Vagina (tissue), 2 donors: ENCODE measurements around the gene THSD7A. TPM values are rescaled to one million over a fixed set of nuclear protein-coding genes. Genes with fewer than 3 reads are reported as not detected.

Source experiments
- DNase-seq, 2 donors: peaks; one replicate each; pipeline ENCODE4 v3.0.0-alpha.2; 2017; ENCODE audit errors: extremely low spot score in 2 of 2
- H3K27ac ChIP-seq: fragments of 200-600 bp; sonication (generic); one replicate; pipeline ENCODE4 v1.5.1; 2019
- H3K27me3 ChIP-seq: fragments of 200-600 bp; sonication (generic); one replicate; pipeline ENCODE4 v1.5.1; 2019
- H3K36me3 ChIP-seq, 2 donors: fragments of 200-600 bp; sonication (generic); one replicate each; pipeline ENCODE4 v1.5.1; 2017 to 2019
- H3K4me1 ChIP-seq: fragments of 200-600 bp; sonication (generic); one replicate; pipeline ENCODE4 v1.5.1; 2019
- H3K4me3 ChIP-seq, 2 donors: fragments of 200-600 bp; sonication (generic); 1 replicate in 1 of 2; 2 replicates in 1 of 2; pipeline ENCODE4 v1.5.1; 2016 to 2019
- H3K9me3 ChIP-seq: fragments of 200-600 bp; sonication (generic); one replicate; pipeline ENCODE4 v1.5.1; 2019
- POLR2A ChIP-seq, 2 donors: fragments of 450-650 bp; IDR thresholded peaks; one replicate each; pipeline ENCODE4 v1.6.1; 2017; ENCODE audit warnings: antibody characterized with exemption in 2 of 2, mild to moderate bottlenecking in 2 of 2, moderate library complexity in 2 of 2
- POLR2AphosphoS5 ChIP-seq, 2 donors: sonication (generic); formaldehyde crosslinking; IDR thresholded peaks; one replicate each; pipeline ENCODE4 v1.9.0; 2017; ENCODE audit warnings: antibody characterized with exemption in 2 of 2, mild to moderate bottlenecking in 2 of 2, low read depth in 1 of 2; ENCODE audit not compliant: insufficient read depth in 1 of 2
- intact Hi-C: fragments of 100-400 bp; cut with DNase I; formaldehyde crosslinking; loops from one replicate; pipeline ENCODE4 v1.15.1; 2023
- total RNA-seq: library from RNA; depleted of rRNA; stranded (reverse); fragments of >200 nt; gene quantifications from one replicate; pipeline ENCODE4 v1.2.3, GENCODE V29; 2016
- TF ChIP-seq, protein P1 (sequence below), 3 experiments: fragments of 450-650 bp in 2 of 3; fragments of 200-600 bp in 1 of 3; sonication (generic) in 1 of 3; IDR thresholded peaks; one replicate each; pipeline ENCODE4 v1.5.1; 2017 to 2019; ENCODE audit warnings: antibody characterized with exemption in 3 of 3, mild to moderate bottlenecking in 2 of 3, moderate library complexity in 2 of 3

The THSD7A gene
- total RNA-seq, 1 donor from 2014 or later: 9.3 TPM

DNA sequence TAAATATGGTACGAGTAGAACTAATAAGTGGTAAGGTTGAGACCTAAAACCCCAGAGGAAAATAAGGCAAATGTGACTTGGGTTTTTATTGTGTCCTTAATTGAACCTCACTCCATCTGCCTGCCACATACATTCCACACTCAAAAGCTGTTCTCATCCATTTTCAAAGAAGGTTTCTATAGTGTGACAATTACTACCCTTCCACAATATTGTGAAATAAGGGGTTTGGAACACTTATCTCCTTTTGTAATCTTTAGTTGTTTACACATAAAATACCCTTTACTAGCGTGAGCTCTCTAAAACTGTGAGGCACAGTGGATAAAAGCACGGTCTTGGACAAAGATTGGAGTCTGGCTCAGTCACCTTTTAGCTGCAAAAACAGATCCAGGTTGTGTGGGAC, 166.6 kb downstream of the THSD7A start:
- no peak overlapping the region for H3K4me3 ChIP-seq
- intact Hi-C loops: no loop called here

DNA sequence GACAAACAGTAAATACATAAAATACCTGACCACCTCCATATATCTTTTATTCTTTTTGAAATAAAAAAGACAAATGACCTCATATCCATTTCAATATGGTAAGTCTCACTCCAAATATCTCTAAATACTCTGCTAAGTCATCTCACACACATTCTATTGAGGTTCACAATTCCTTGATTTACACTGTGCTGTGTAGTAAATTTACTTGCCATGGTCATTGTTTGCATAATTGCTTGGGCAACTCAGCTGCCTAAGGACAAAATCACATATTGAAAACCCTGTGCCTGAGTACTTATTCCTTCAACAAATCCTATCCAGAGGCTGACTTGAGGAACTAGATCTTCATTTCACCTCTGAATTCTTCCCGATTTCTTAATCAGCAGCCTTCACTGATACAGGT, 176.4 kb downstream of the THSD7A start:
- no peak overlapping the region for H3K4me3 ChIP-seq
- no peaks in the 10 kb centered on the region for H3K27me3 ChIP-seq
- intact Hi-C loops: no loop called here
- H3K27ac ChIP-seq: no peak overlapping the region
- DNase-seq: no peak
- no peaks in the 10 kb centered on the region for H3K4me1 ChIP-seq
- TF ChIP-seq POLR2AphosphoS5 (IDR thresholded peaks at IDR 0.05; ENCODE audit: insufficient read depth in 1 of 2, low read depth in 1 of 2) (no peak), POLR2A (IDR thresholded peaks at IDR 0.05) (no peak)
- TF ChIP-seq, protein P1, sequence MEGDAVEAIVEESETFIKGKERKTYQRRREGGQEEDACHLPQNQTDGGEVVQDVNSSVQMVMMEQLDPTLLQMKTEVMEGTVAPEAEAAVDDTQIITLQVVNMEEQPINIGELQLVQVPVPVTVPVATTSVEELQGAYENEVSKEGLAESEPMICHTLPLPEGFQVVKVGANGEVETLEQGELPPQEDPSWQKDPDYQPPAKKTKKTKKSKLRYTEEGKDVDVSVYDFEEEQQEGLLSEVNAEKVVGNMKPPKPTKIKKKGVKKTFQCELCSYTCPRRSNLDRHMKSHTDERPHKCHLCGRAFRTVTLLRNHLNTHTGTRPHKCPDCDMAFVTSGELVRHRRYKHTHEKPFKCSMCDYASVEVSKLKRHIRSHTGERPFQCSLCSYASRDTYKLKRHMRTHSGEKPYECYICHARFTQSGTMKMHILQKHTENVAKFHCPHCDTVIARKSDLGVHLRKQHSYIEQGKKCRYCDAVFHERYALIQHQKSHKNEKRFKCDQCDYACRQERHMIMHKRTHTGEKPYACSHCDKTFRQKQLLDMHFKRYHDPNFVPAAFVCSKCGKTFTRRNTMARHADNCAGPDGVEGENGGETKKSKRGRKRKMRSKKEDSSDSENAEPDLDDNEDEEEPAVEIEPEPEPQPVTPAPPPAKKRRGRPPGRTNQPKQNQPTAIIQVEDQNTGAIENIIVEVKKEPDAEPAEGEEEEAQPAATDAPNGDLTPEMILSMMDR (IDR thresholded peaks at IDR 0.05): no peak
- H3K36me3 ChIP-seq: no peaks in the 10 kb centered on the region
- H3K9me3 ChIP-seq: no peaks in the 10 kb centered on the region

More for the DNA sequence above, 166.6 kb downstream of the THSD7A start:
- Histone ChIP-seq H3K27ac (no peak overlapping the region), H3K27me3 (no peaks in the 10 kb centered on the region), H3K9me3 (no peaks in the 10 kb centered on the region), H3K4me1 (no peaks in the 10 kb centered on the region), H3K36me3 (no peaks in the 10 kb centered on the region)
- no peak for TF ChIP-seq POLR2A (IDR thresholded peaks at IDR 0.05)
- TF ChIP-seq, protein P1 (IDR thresholded peaks at IDR 0.05): no peak
- TF ChIP-seq POLR2AphosphoS5 (IDR thresholded peaks at IDR 0.05; ENCODE audit: insufficient read depth in 1 of 2, low read depth in 1 of 2): no peak
- no peak for DNase-seq

DNA sequence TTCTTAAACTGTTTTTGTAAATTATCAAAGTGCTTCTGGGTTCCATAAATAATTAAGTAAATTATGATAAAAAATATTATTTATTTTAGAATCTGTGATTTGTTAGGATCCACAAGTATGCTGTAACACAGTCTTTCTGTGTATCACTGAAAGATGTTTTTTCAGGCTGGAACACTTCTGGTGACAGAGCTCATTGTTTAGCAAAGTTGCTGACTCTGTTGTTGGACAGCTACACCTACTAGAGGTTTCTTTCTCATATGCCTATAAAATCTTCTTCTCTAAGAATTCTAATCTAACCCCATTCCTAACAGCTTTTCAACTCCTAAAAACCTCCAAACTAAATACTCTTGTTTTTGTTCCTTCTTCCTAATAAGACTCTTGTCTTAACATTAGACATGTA, 176.8 kb downstream of the THSD7A start:
- intact Hi-C loops: no loop called here
- no peak overlapping the region for H3K27ac ChIP-seq
- H3K9me3 ChIP-seq: no peaks in the 10 kb centered on the region
- no peaks in the 10 kb centered on the region for H3K27me3 ChIP-seq
- no peaks in the 10 kb centered on the region for H3K4me1 ChIP-seq
- H3K4me3 ChIP-seq: no peak overlapping the region
- no peak for DNase-seq
- TF ChIP-seq POLR2AphosphoS5 (IDR thresholded peaks at IDR 0.05; ENCODE audit: insufficient read depth in 1 of 2, low read depth in 1 of 2): no peak
- TF ChIP-seq, protein P1 (IDR thresholded peaks at IDR 0.05): no peak
- no peak for TF ChIP-seq POLR2A (IDR thresholded peaks at IDR 0.05)
- H3K36me3 ChIP-seq: no peaks in the 10 kb centered on the region

DNA sequence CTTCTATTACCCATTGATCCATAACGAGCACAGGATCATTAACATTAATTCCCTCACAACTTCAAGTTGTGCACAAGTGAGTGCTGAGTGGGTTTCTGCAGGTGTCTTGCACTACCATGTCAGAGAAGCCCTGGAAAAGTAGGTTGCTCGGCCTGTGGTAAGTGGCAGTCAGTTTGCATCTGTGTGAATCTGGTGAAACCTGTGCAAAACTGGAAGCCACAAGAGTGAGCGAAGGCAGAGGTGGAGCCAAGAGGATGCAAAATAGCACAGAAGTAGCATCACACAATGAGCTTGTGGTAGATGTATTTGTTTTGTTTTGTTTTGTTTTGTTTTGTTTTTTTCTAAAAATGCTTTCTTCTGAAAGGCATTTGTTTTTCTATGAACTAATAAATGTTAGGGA, 181.5 kb downstream of the THSD7A start:
- TF ChIP-seq, protein P1 (IDR thresholded peaks at IDR 0.05): no peak
- TF ChIP-seq POLR2A (IDR thresholded peaks at IDR 0.05): no peak
- no peak for TF ChIP-seq POLR2AphosphoS5 (IDR thresholded peaks at IDR 0.05; ENCODE audit: insufficient read depth in 1 of 2, low read depth in 1 of 2)
- no peak overlapping the region for H3K27ac ChIP-seq
- no peaks in the 10 kb centered on the region for H3K9me3 ChIP-seq
- H3K36me3 ChIP-seq: no peaks in the 10 kb centered on the region
- no peak overlapping the region for H3K4me3 ChIP-seq
- intact Hi-C loops: no loop called here
- DNase-seq: no peak
- H3K27me3 ChIP-seq: no peaks in the 10 kb centered on the region
- H3K4me1 ChIP-seq: no peaks in the 10 kb centered on the region

DNA sequence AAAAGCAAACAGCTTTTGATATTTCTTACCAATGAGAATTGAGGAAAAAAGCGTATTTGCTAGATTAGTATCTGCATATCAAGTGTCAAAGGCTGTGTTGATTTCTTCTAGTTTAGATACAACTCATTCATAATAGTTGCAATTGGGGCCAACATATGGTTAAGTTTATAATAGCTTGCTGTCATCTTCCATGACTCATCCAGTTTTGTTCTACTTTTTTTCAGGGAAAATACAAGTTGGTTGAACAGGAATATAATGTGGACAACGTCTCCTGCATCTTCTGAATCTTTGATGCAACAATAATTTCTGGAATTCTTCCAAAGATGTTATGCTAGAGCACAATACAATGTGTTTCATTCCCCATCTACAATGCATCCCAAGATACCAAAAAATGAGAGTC, 182.0 kb downstream of the THSD7A start:
- no peak for TF ChIP-seq POLR2AphosphoS5 (IDR thresholded peaks at IDR 0.05; ENCODE audit: insufficient read depth in 1 of 2, low read depth in 1 of 2)
- TF ChIP-seq, protein P1 (IDR thresholded peaks at IDR 0.05): no peak
- no peak for TF ChIP-seq POLR2A (IDR thresholded peaks at IDR 0.05)
- DNase-seq: no peak
- no peak overlapping the region for H3K4me3 ChIP-seq
- no peaks in the 10 kb centered on the region for H3K36me3 ChIP-seq
- intact Hi-C loops: no loop called here
- H3K4me1 ChIP-seq: no peaks in the 10 kb centered on the region
- H3K27ac ChIP-seq: no peak overlapping the region
- no peaks in the 10 kb centered on the region for H3K9me3 ChIP-seq
- no peaks in the 10 kb centered on the region for H3K27me3 ChIP-seq
